GM23338 (cell line): ENCODE results near the gene MED9. TPM values are rescaled to one million over a fixed set of nuclear protein-coding genes. Genes with fewer than 3 reads are reported as not detected.

Experiments
- ATAC-seq: fragments of 200-7000 bp; cut with Tn5 transposase; 3 replicates; pipeline ENCODE4 v1.9.1; 2020
- DNase-seq: peaks from one replicate; pipeline ENCODE4 v3.0.0-alpha.2; 2015; ENCODE audit warnings: low spot score
- H2AFZ ChIP-seq: fragments of 200-600 bp; sonication (generic); 2 replicates; pipeline ENCODE4 v1.8.0; 2016; ENCODE audit warnings: antibody characterized with exemption, mild to moderate bottlenecking, moderate library complexity
- H3F3A ChIP-seq: fragments of 200-600 bp; sonication (generic); replicated peaks from 2 replicates; pipeline ENCODE4 v1.8.0; 2017; ENCODE audit warnings: antibody characterized with exemption, mixed run types, low read depth
- H3K27ac ChIP-seq: fragments of 200-600 bp; sonication (generic); 2 replicates; pipeline ENCODE4 v1.6.1; 2016; ENCODE audit warnings: low read depth
- H3K27me3 ChIP-seq: fragments of 200-600 bp; sonication (generic); 2 replicates; pipeline ENCODE4 v1.8.0; 2016; ENCODE audit warnings: mild to moderate bottlenecking, mixed run types, moderate library complexity; ENCODE audit not compliant: insufficient read depth
- H3K36me3 ChIP-seq: fragments of 200-600 bp; sonication (generic); 2 replicates; pipeline ENCODE4 v1.8.0; 2016; ENCODE audit warnings: mild to moderate bottlenecking; ENCODE audit not compliant: insufficient read depth
- H3K4me1 ChIP-seq: fragments of 200-600 bp; sonication (generic); 2 replicates; pipeline ENCODE4 v1.8.0; 2016; ENCODE audit warnings: mild to moderate bottlenecking, moderate library complexity; ENCODE audit not compliant: insufficient read depth
- H3K4me2 ChIP-seq: fragments of 200-600 bp; sonication (generic); 2 replicates; pipeline ENCODE4 v1.7.1; 2017; ENCODE audit warnings: mixed run types
- H3K4me3 ChIP-seq: fragments of 200-600 bp; sonication (generic); 2 replicates; pipeline ENCODE4 v1.6.1; 2016; ENCODE audit warnings: mixed run types
- H3K79me2 ChIP-seq: fragments of 200-600 bp; sonication (generic); replicated peaks from 2 replicates; pipeline ENCODE4 v1.8.0; 2017; ENCODE audit warnings: mild to moderate bottlenecking; ENCODE audit not compliant: insufficient read depth
- H3K9me2 ChIP-seq: fragments of 200-600 bp; sonication (generic); 2 replicates; pipeline ENCODE4 v1.8.0; 2017; ENCODE audit not compliant: insufficient read depth
- H4K20me1 ChIP-seq: fragments of 200-600 bp; sonication (generic); replicated peaks from 2 replicates; pipeline ENCODE4 v1.8.0; 2017; ENCODE audit warnings: mild to moderate bottlenecking; ENCODE audit not compliant: insufficient read depth
- H3K27ac Mint-ChIP-seq: 2 replicates; pipeline ENCODE4 v1.8.0; 2020; ENCODE audit warnings: inconsistent platforms, mild to moderate bottlenecking, moderate library complexity, mixed read lengths
- H3K27me3 Mint-ChIP-seq: 3 replicates; pipeline ENCODE4 v1.8.0; 2022; ENCODE audit warnings: low read depth, mild to moderate bottlenecking, moderate library complexity, mixed read lengths, inconsistent platforms; ENCODE audit not compliant: insufficient read depth, poor library complexity
- H3K36me3 Mint-ChIP-seq: 3 replicates; pipeline ENCODE4 v1.8.0; 2021; ENCODE audit warnings: low read depth, mild to moderate bottlenecking, inconsistent platforms, moderate library complexity, mixed read lengths
- H3K4me1 Mint-ChIP-seq: 3 replicates; pipeline ENCODE4 v1.8.0; 2020; ENCODE audit warnings: mild to moderate bottlenecking, inconsistent platforms, mixed read lengths
- H3K4me3 Mint-ChIP-seq: 3 replicates; pipeline ENCODE4 v1.8.0; 2021; ENCODE audit warnings: moderate library complexity, mild to moderate bottlenecking, inconsistent platforms, mixed read lengths
- H3K9me3 Mint-ChIP-seq: 3 replicates; pipeline ENCODE4 v1.8.0; 2020; ENCODE audit warnings: moderate library complexity, mild to moderate bottlenecking, inconsistent platforms, mixed read lengths
- CREB1 ChIP-seq: fragments of 250-450 bp; sonication (Bioruptor Pico); IDR thresholded peaks from 2 replicates; pipeline ENCODE4 v1.5.0; 2020; ENCODE audit warnings: low read depth, mild to moderate bottlenecking, moderate library complexity
- EZH2 ChIP-seq: fragments of 200-600 bp; sonication (generic); IDR thresholded peaks from one replicate; pipeline ENCODE4 v1.8.0; 2017; ENCODE audit warnings: antibody characterized with exemption, mild to moderate bottlenecking, low read depth; ENCODE audit not compliant: unreplicated experiment
- EZH2phosphoT487 ChIP-seq: fragments of 200-600 bp; sonication (generic); IDR thresholded peaks from one replicate; pipeline ENCODE4 v1.8.1; 2018; ENCODE audit warnings: antibody characterized with exemption; ENCODE audit not compliant: unreplicated experiment
- JUNB ChIP-seq: IDR thresholded peaks from one replicate; pipeline ENCODE4 v1.6.1; 2016; ENCODE audit warnings: antibody characterized with exemption; ENCODE audit not compliant: unreplicated experiment
- NANOG ChIP-seq: IDR thresholded peaks from 2 replicates; pipeline ENCODE4 v1.6.1; 2016; ENCODE audit warnings: antibody characterized with exemption, borderline replicate concordance
- POLR2AphosphoS5 ChIP-seq: IDR thresholded peaks from 2 replicates; pipeline ENCODE4 v1.6.1; 2016; ENCODE audit warnings: antibody characterized with exemption, low read depth
- STAT1 ChIP-seq: IDR thresholded peaks from one replicate; pipeline ENCODE4 v1.6.1; 2016; ENCODE audit warnings: antibody characterized with exemption; ENCODE audit not compliant: unreplicated experiment
- ZNF114 ChIP-seq: fragments of 250-450 bp; sonication (Bioruptor Pico); IDR thresholded peaks from 2 replicates; pipeline ENCODE4 v1.5.0; 2020; ENCODE audit warnings: mild to moderate bottlenecking, moderate library complexity
- ZNF331 ChIP-seq: fragments of 250-450 bp; sonication (Bioruptor Pico); IDR thresholded peaks from 2 replicates; pipeline ENCODE4 v1.5.0; 2020; ENCODE audit warnings: low read depth, mild to moderate bottlenecking, moderate library complexity
- ZNF462 ChIP-seq: fragments of 250-450 bp; sonication (Bioruptor Pico); IDR thresholded peaks from 2 replicates; pipeline ENCODE4 v1.5.0; 2020; ENCODE audit warnings: mild to moderate bottlenecking, moderate library complexity
- polyA plus RNA-seq: library from polyadenylated mRNA; unstranded; fragments of >200 nt; fragmentation: Nextera tagmentation; extraction: Ambion mirVana; gene quantifications from 2 replicates; pipeline ENCODE4 v1.2.1, GENCODE V29; 2016
- total RNA-seq: library from RNA; depleted of rRNA; stranded (reverse); fragments of >200 nt; shearing (Covaris generic); gene quantifications from 2 replicates; pipeline ENCODE4 v1.2.3, GENCODE V29; 2014
- TF ChIP-seq, protein P1 (sequence below): IDR thresholded peaks from one replicate; pipeline ENCODE4 v1.6.1; 2018; ENCODE audit warnings: antibody characterized with exemption; ENCODE audit not compliant: unreplicated experiment
- TF ChIP-seq, protein P2 (sequence below), 2 experiments: fragments of 200-600 bp in 1 of 2; sonication (generic) in 1 of 2; conservative IDR thresholded peaks; 2 replicates each; pipeline versions ENCODE4 v1.5.1 to v1.6.1; 2016 to 2017; ENCODE audit warnings: antibody characterized with exemption in 2 of 2, low read depth in 2 of 2, mild to moderate bottlenecking in 2 of 2, moderate library complexity in 1 of 2
- TF ChIP-seq, protein P3 (sequence below): IDR thresholded peaks from 2 replicates; pipeline ENCODE4 v1.6.1; 2016; ENCODE audit warnings: antibody characterized with exemption

The MED9 gene
- total and polyA plus RNA-seq, 2 experiments from 2014 or later, result 17.3 to 19.9 TPM

GRCh38 chr17:17468217-17469010 lies 8.4 kb upstream of the MED9 start:
- ATAC-seq (no peak), DNase-seq (no peak)
- H3K27ac ChIP-seq, result no peak overlapping the region
- no peaks in the 10 kb centered on the region for H3F3A ChIP-seq
- no peaks in the 10 kb centered on the region for H3K27me3 ChIP-seq
- Mint-ChIP-seq H3K36me3 (no peaks in the 10 kb centered on the region), H3K27me3 (peaks cover 10% of the 10 kb centered on the region), H3K4me1 (no peaks in the 10 kb centered on the region), H3K27ac (no peak overlapping the region), H3K4me3 (no peak overlapping the region), H3K9me3 (no peaks in the 10 kb centered on the region)
- H3K79me2 ChIP-seq, result no peaks in the 10 kb centered on the region
- no peak overlapping the region for H3K4me2 ChIP-seq
- H3K4me3 ChIP-seq, result no peak overlapping the region
- no peak overlapping the region for H2AFZ ChIP-seq
- H3K4me1 ChIP-seq, result no peaks in the 10 kb centered on the region
- TF ChIP-seq EZH2phosphoT487, result no peak
- TF ChIP-seq EZH2, result no peak
- no peak for TF ChIP-seq ZNF462
- TF ChIP-seq, protein P1, sequence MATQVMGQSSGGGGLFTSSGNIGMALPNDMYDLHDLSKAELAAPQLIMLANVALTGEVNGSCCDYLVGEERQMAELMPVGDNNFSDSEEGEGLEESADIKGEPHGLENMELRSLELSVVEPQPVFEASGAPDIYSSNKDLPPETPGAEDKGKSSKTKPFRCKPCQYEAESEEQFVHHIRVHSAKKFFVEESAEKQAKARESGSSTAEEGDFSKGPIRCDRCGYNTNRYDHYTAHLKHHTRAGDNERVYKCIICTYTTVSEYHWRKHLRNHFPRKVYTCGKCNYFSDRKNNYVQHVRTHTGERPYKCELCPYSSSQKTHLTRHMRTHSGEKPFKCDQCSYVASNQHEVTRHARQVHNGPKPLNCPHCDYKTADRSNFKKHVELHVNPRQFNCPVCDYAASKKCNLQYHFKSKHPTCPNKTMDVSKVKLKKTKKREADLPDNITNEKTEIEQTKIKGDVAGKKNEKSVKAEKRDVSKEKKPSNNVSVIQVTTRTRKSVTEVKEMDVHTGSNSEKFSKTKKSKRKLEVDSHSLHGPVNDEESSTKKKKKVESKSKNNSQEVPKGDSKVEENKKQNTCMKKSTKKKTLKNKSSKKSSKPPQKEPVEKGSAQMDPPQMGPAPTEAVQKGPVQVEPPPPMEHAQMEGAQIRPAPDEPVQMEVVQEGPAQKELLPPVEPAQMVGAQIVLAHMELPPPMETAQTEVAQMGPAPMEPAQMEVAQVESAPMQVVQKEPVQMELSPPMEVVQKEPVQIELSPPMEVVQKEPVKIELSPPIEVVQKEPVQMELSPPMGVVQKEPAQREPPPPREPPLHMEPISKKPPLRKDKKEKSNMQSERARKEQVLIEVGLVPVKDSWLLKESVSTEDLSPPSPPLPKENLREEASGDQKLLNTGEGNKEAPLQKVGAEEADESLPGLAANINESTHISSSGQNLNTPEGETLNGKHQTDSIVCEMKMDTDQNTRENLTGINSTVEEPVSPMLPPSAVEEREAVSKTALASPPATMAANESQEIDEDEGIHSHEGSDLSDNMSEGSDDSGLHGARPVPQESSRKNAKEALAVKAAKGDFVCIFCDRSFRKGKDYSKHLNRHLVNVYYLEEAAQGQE, result no peak
- TF ChIP-seq, protein P2, sequence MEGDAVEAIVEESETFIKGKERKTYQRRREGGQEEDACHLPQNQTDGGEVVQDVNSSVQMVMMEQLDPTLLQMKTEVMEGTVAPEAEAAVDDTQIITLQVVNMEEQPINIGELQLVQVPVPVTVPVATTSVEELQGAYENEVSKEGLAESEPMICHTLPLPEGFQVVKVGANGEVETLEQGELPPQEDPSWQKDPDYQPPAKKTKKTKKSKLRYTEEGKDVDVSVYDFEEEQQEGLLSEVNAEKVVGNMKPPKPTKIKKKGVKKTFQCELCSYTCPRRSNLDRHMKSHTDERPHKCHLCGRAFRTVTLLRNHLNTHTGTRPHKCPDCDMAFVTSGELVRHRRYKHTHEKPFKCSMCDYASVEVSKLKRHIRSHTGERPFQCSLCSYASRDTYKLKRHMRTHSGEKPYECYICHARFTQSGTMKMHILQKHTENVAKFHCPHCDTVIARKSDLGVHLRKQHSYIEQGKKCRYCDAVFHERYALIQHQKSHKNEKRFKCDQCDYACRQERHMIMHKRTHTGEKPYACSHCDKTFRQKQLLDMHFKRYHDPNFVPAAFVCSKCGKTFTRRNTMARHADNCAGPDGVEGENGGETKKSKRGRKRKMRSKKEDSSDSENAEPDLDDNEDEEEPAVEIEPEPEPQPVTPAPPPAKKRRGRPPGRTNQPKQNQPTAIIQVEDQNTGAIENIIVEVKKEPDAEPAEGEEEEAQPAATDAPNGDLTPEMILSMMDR (conservative IDR thresholded peaks at IDR 0.05; ENCODE audit: low read depth in 2 of 2), result no peak
- no peak for TF ChIP-seq NANOG
- TF ChIP-seq CREB1, result no peak
- TF ChIP-seq ZNF114 (CRISPR knock-in tag), result no peak
- no peak for TF ChIP-seq ZNF331 (CRISPR knock-in tag)
- no peak for TF ChIP-seq STAT1
- TF ChIP-seq POLR2AphosphoS5, result no peak
- TF ChIP-seq JUNB, result no peak
- TF ChIP-seq, protein P3, sequence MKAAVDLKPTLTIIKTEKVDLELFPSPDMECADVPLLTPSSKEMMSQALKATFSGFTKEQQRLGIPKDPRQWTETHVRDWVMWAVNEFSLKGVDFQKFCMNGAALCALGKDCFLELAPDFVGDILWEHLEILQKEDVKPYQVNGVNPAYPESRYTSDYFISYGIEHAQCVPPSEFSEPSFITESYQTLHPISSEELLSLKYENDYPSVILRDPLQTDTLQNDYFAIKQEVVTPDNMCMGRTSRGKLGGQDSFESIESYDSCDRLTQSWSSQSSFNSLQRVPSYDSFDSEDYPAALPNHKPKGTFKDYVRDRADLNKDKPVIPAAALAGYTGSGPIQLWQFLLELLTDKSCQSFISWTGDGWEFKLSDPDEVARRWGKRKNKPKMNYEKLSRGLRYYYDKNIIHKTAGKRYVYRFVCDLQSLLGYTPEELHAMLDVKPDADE, result no peak
- H3K9me2 ChIP-seq, result no peaks in the 10 kb centered on the region
- no peaks in the 10 kb centered on the region for H4K20me1 ChIP-seq
- H3K36me3 ChIP-seq, result no peaks in the 10 kb centered on the region
